ENCODE measurements around the gene SLC35G6.
"Not testable (repeated sequence)": the region's sequence is repeated elsewhere in the genome, so short reads cannot be mapped to it uniquely, and the experiment has no call there.

SLC35G6 gene

DNA sequence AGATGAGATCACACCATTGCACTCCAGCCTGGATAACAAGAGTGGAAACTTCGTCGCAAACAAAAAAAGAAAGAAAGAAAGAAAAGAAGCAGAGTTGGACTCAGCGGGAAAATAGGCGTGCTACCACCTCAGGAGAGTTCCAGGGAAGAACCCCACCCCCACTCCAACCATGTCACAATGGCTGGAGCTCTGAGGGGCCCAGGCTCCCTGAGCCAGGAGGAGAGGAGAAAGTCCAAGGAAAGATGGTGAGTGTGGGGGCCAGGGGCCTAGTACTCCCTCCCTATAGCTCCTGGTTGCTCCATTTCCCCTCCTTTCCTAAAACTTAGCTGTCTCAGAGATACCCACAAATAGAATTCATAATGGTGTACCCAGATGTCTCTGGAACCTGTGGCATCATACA, at the start of gene SLC35G6:
TSS of gene SLC35G6 (plus strand) at position 172 of the 400 bp plus-strand sequence. CDS start at position 243, 71 bp downstream.
- DNase-seq (ENCODE audit: low spot score): not testable (repeated sequence)

DNA sequence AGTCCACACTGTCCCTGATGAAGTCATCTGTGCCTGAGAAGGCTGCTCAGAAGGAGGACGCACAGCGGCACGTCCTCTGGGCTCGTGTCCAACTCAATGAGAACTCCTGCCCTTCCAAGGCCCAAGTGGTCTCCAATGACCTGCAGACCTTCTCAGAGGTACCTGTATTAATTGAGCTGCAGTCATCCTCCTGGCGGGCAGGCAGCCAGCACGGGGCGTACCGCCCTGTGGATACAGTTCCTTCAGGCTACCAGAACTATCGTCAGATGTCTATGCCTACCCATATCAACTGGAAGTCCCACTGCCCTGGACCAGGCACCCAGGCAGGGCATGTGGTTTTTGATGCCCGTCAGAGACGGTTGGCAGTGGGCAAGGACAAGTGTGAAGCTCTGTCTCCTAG, 49.0 kb upstream of the SLC35G6 start:
- DNase-seq (ENCODE audit: low spot score): no peak

DNA sequence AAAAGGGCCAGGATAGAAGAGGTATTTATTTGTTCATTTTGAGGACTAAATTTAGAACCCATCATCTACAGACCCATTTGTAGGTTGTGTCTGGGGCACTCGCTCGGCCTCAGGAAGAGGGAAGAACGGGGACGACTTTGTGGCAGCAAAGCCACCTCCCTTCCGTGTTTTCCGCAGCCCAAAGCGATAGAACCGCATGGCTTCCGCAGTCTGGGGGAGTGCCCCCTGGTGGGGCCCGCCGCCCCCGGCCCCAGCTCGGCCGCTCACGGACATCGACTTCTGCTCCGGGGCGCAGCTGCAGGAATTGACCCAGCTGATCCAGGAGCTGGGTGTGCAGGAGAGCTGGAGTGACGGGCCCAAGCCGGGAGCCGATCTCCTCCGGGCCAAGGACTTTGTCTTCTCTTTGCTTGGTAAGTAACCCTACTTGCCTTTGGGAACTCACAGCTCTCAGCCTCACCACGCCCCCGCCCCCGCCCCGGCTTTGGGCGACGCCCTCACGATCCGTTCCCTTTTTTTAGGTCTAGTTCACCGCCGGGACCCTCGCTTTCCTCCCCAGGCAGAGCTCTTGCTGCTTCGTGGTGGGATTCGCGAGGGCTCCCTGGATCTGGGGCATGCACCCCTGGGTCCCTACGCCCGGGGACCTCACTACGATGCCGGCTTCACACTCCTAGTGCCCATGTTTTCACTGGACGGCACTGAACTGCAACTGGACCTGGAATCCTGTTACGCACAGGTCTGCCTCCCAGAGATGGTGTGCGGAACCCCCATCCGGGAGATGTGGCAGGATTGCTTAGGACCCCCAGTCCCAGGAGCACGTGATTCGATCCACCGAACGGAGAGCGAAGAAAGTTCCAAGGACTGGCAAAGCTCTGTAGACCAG, 45.3 kb upstream of the SLC35G6 start:
- no peak for DNase-seq (ENCODE audit: low spot score)

DNA sequence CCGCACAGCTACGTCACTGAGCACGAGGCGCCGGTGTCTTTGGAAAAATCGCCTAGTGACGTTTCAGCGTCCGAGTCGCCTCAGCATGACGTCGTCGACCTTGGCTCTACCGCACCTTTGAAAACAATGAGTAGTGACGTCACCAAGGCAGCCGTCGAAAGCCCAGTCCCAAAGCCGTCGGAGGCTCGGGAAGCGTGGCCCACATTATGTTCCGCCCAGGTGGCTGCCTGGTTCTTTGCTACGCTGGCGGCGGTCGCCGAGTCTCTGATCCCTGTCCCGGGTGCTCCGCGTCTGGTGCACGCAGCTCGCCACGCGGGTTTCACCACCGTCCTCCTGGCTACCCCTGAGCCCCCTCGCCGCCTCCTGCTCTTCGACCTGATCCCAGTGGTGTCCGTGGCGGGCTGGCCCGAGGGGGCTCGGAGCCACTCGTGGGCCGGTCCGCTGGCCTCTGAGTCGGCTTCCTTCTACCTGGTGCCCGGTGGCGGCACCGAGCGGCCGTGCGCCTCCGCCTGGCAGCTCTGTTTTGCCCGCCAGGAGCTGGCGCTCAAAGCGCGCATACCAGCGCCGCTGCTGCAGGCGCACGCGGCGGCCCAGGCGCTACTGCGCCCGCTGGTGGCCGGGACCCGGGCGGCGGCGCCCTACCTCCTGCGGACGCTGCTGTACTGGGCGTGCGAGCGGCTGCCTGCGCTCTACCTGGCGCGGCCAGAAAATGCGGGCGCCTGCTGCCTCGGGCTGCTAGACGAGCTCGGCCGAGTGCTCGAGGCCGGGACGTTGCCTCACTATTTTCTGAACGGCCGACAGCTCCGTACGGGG, 44.5 kb upstream of the SLC35G6 start:
- DNase-seq (ENCODE audit: low spot score): peak; percentile 72

DNA sequence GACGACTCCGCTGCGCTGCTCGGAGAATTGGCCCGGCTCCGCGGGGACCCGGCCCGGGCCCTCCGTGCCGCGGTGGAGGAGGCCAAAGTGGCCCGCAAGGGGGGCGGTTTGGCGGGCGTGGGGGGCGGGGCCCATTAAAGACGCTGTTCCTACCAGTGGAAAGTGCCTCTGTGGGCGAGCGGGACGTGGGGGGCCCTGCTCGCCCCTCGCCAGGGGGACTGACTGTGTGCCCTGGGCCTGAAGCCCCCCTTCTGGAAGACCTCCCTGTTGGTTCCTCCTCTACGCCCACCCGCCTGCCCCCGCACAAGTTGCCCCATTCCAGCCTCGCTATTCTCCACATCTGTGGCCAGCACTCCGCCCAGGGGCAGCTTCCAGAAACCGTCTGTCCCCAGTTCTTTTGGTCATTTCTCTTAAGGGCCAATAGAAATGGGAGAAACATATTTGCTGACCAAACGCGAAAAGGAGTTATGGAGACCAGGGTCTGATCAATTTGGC, 43.8 kb upstream of the SLC35G6 start:
- no peak for DNase-seq (ENCODE audit: low spot score)

DNA sequence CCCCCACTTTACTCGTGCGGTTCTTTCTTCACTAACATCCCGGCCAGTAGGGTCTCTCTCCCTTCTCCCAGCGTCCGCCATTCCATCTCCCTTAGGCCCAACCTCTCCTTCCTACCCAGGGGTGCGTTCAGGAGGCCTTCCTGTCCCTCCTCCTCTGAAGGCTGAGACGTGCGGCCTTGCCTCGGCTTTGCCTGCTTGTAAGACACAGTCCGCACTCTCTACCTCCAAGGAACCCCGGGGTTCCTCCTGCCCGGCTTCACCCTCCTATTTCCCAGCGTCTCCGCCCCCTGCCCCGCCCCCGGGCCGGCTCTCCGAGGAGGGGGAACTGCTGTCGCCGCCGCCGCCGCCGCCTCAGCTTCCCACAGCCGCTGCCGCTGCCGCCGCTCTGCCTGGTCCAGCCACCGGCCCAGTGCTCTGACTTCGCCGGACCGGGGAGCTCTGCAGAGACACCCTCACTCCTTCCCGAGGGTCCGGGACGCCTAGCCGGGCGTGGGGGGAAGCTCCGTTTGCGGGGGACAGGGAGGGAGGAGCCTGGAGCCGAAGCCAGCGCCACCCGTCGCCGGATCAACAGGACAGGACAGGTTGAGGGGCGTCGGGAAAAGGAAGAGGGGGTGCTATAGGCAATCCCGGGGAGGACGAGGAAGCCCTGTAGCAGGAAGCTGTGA, 43.2 kb upstream of the SLC35G6 start:
- DNase-seq (ENCODE audit: low spot score): no peak

DNA sequence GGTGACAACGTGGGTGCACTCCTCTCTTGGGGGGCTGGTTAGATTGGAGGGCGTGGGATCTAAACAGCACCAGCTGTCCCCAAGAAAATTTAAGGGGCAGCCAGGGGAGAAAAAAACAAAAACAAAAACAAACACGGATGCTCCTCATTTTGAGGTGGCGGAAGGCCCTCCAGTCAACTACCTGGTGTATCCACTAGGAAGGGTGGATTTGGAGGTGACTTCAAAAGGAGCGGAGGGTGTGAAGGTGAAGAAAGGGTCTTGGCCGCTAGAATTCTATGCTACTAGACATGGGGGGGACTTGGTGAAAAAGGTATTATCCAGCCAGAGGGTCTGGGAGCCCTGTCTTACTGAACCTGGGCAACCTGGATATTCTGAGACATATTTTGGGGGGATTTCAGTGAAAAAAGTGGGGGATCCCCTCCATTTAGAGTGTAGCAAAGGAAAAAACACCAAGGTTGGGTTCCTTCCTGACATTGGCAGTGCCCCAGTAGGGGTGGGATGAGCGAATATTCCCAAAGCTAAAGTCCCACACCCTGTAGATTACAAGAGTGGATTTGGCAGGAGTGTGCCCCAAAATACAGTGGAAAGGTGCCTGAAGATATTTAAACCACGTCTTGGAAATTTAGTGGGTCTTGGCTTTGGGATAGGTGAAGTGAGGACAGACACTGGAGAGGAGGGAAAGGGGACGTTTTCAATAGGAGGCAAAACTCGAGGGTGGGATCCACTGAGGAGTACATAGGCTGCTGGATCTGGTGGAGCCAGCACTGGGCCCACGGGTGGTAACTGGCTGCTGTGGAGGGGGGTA, 42.4 kb upstream of the SLC35G6 start:
- no peak for DNase-seq (ENCODE audit: low spot score)

DNA sequence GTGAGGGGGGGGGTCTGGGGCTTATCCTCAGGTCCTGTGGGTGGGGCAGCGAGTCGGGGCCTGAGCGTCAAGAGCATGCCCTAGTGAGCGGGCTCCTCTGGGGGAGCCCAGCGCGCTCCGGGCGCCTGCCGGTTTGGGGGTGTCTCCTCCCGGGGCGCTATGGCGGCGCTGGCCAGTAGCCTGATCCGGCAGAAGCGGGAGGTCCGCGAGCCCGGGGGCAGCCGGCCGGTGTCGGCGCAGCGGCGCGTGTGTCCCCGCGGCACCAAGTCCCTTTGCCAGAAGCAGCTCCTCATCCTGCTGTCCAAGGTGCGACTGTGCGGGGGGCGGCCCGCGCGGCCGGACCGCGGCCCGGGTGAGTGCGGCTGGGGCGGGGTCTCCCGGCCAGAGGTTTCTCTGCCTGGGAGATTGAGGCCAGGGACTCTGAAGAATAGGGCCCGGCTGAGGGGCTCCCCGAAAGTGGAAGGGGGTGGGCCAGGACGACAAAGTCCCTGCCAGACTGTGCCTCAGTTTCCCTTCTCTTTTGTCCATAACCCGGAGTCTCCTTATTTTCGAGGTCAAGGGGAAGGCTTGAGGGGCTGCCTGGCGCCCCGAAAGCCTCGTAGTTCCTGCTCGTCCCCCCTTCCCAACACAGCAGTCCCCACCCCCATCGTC, 41.7 kb upstream of the SLC35G6 start, which contains the start of gene FGF11:
TSS of gene FGF11 (plus strand) at position 51 of the 651 bp plus-strand sequence. CDS start at position 160, 109 bp downstream.
- no peak for DNase-seq (ENCODE audit: low spot score)

DNA sequence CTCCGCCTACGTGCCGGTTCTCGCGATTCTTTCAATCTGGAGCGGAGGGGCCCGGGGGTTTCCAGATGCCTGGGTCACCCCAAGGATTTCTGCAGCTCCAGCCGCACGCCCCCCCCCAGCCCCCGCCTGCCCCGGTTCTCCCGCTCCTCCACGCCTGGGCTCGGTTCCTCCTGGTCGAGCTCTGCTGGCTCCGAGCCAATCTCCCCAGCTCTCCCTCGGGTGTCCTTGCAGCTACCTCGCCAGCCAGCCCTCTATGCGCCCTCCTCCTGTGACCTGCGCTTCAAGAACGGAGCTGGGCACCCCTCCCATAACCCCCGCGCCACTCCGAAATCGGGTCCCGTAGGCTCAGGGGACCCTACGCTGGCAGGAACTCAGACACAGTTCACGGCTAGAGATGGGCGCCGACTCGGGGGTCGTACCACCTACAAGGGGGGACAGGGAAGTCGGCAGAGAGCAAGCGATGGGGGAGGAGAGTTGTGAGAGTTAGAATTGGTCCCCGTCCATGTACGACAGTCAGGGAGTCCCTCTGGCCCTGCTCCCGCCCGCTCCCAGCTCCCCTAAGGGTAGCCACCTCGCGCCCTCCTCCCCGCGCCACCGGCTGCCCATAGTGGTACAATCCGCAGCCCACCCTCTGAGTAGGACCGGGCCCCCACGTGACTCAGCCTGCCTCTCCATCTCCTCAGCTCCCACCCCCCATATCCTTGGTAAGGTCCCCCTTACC, 41.0 kb upstream of the SLC35G6 start:
- DNase-seq (ENCODE audit: low spot score): peak; percentile 31

DNA sequence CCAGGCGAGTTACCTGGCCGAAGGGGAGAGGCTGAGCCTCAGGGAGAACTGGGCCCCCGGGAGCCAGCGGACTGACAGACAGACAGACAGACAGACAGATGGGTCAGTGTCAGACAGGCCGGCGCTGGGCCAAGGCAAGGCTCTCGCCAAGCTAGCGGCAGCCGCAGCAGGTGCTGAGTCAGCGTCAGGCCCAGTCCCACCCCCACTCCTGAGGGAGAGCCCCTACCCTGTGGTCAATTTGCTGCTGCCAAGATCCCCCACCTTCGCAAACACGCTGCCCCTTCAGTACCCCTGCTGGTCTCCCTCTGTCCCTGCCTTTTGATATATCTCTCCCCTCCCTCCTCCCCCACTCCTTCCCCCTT, 40.4 kb upstream of the SLC35G6 start:
- no peak for DNase-seq (ENCODE audit: low spot score)

DNA sequence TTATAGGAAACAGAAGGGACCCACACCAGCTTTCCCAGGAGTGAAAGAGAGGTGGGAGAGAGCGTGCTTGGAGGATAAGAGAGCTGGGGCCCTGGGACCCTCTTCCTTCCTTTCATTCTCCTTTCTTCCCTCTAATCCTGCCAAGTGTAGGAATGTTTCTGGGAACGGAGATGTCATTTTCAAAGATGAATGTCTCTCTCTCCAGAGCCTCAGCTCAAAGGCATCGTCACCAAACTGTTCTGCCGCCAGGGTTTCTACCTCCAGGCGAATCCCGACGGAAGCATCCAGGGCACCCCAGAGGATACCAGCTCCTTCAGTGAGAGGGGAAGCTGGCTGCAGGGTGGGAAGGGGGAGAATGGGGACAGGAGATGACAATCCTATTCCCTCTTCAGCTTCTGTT, 40.0 kb upstream of the SLC35G6 start:
- no peak for DNase-seq (ENCODE audit: low spot score)

DNA sequence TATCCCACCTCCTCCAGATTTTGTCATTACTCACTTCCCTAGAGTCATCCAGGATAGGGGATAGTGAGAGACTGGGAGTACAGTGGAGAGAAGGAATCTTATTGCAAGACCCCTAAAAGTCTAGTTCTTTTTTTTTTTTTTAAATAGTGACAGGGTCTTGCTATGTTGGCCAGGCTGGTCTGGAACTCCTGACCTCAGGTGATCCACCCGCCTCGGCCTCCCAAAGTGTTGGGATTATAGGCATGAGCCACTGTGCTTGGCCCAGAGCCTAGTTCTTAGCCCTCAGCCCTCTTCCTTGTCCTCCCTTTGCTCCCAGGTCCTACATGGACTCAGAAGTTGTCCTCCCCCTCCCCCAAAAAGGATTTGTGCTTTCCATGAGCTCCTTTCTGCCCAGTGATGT, 39.1 kb upstream of the SLC35G6 start:
- no peak for DNase-seq (ENCODE audit: low spot score)

DNA sequence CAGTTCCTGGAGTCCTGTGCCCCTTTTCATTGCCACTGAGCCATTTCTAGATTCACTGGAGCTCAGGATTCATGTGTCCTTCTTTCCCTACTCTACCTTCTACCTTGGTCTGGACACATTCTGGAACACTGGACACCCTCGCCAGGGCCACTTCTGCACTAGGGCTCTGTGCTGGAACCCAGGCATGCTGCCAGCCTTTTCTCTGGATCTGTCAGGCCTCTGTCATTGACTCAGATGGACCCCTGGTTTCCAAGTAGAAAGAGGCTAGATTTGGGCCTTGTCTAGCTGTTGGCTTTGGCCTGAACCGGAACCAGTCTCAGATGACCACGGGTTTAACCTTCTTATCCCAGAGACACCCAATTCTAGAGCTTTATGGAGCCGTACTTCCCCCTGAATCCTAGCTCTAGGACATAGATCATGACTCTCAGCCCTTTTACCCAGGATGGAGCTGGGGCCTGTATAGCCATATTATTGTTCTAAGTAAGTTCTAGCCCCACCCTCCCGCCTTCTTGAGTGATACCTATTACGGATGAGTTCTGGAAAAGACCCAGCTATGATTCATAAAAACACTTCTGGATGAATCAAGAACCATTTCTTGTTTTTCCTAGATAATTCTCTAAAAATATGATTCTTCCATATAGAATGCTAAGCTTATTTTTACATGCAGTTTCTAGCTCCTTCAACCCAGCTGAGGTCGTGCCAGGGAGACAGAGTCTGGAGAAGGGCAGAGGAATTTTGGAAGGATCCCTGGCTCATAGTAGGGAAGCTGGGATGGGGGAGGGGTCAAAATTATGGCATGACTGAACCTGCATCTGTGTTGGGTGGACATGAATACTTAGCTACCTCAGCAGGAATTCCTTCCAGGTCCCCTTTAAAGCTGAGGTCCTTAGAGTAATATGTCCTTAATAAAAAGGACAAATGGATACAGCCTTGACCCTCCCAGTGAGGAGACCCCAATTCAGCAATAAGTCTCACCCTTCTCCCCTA, 37.5 kb upstream of the SLC35G6 start:
- DNase-seq (ENCODE audit: low spot score): no peak

DNA sequence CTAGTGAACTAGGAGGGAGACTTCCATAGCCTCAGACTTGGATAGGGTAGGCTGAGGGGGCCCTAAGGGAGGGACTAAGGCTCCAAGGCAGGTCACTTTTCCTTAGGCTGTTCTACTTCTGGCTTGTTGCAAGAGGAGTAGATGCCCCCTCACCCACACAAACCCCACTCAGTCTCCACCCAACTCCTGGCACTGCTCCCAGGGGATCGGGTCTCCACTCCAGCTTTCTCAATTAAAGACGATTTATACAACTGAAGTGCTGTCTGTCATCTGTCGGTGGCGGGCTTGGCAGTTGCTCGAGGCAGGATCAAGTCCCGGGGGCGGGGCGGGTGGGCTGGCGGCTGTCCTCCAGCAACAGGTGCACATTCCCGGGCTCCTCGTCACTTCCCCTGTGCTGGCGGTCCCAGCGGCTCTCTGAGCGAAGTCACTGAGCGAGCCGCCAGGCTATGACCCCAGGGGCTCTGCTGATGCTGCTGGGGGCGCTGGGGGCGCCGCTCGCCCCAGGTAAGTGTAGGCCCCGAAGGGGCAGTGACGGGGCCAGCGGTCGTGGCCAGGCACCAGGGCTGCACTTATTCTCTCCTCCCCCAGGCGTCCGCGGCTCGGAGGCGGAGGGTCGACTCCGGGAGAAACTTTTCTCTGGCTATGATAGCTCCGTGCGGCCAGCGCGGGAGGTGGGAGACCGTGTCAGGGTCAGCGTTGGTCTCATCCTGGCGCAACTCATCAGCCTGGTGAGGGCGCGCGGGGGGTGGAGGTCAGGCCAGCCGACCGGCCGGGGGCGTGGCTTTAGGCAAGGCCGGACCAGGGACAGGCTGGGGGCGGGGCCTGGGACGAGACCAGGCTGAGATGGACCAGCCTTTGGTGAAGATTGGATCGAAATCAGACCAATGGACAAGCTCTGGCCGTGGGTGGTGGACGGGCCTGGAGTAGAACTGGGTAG, 36.3 kb upstream of the SLC35G6 start, which contains the start of gene CHRNB1:
TSS of gene CHRNB1 (plus strand) at position 380 of the 937 bp plus-strand sequence. CDS start at position 447, 67 bp downstream.
- no peak for DNase-seq (ENCODE audit: low spot score)

DNA sequence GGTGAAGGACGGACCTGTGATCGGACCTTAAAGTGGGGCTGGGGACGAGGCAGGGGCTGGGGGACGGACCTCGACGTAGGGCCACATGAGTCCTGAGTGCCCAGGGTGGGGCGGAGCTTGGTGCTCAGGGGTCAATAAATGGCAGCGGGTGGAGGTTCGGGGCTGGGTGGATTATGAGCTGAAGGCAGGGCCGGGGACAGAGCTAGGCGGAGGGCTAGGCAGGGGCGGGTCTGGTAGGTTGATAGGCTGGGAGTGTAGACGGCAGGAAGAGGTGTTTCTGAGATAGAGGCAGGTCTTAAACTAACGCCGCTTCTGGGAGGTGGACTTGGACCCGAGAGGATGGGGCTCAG, 35.7 kb upstream of the SLC35G6 start:
- DNase-seq (ENCODE audit: low spot score): no peak

DNA sequence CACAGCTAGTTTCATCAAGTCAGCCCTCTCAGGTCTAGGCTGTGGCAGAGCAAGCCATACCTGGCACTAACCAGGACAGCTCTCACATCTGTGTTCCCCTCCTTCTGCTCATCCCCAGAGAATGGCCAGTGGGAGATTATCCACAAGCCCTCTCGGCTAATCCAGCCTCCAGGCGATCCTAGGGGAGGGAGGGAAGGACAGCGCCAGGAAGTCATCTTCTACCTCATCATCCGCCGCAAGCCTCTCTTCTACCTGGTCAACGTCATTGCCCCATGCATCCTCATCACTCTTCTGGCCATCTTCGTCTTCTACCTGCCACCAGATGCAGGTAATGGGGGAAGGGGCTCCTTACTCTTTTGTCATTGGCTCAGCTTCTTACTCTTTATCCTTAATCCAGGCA, 32.8 kb upstream of the SLC35G6 start:
- DNase-seq (ENCODE audit: low spot score): no peak

DNA sequence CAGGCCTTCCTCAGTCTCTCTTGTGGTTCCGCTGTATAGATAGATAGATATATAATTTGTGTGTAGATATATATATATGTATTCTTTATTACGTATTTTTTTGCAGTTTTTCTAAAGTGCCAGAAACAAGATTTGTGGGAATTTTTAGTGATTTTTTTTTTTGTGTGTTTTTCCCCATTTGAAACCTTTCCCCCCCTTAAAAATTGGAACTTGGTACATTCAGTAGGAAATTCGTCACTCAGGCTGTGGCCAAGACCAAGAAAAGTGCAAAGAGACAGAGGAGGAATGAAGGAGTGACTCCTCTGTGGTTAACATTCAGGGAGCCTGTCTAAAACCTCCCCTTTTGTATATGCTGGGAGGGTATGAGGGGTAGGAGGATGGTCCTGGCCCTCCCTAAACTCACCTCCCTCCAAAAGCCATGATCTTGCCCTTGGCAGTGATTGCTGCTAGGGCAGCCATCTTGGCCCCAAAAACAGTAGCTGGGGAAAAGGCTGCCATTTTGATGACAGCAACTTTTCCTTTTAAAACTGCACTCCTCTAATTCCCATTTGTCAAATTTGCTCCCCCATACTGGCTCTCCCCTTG, 21.2 kb upstream of the SLC35G6 start:
- no peak for DNase-seq (ENCODE audit: low spot score)
